ENCODE results near the gene LDLRAD4.

The LDLRAD4 gene

GRCh38 chr18:13440277-13441248, 222.0 kb downstream of the LDLRAD4 start:
- no peak for DNase-seq

DNA sequence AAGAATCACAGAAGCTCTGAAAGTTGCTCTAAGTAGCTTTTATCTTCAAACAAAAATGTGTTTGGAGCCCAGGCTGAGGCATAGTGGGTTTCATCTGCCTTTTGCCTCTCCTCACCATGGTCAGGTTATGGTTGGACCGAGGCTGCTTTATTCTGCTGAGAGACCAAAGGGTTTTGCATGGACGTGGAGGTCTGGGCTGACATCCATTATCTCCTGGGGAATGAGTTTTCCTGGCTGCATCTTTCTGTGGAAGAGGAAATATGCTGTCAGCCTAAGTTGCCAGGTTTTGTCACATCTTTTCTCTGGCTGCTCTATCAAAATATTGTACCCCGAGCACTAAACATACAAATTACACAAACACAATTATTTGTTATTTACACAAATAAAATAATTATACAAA, 223.2 kb downstream of the LDLRAD4 start:
- no peak for DNase-seq

DNA sequence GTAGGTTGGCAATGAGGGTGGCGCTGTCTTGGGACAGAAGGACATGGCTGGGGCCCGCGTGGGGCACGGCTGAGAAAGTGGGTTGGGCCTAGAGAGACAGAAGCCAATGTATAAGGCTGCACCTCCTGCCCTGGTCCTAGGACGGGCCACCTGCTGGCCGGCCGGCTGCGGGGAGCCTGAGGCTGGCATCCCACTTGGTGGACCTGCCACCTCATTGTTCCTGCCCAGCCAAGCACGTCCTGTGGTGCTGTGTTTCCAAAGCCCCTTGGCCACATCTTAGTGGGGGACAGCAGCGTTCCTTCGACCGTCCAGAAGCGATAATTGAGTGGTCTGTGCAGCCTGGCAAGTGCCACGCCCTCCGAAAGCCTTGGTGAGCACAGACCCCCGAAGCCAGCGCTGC, 223.9 kb downstream of the LDLRAD4 start:
- no peak for DNase-seq

GRCh38 chr18:13443552-13443951, 225.0 kb downstream of the LDLRAD4 start:
- DNase-seq: no peak

DNA sequence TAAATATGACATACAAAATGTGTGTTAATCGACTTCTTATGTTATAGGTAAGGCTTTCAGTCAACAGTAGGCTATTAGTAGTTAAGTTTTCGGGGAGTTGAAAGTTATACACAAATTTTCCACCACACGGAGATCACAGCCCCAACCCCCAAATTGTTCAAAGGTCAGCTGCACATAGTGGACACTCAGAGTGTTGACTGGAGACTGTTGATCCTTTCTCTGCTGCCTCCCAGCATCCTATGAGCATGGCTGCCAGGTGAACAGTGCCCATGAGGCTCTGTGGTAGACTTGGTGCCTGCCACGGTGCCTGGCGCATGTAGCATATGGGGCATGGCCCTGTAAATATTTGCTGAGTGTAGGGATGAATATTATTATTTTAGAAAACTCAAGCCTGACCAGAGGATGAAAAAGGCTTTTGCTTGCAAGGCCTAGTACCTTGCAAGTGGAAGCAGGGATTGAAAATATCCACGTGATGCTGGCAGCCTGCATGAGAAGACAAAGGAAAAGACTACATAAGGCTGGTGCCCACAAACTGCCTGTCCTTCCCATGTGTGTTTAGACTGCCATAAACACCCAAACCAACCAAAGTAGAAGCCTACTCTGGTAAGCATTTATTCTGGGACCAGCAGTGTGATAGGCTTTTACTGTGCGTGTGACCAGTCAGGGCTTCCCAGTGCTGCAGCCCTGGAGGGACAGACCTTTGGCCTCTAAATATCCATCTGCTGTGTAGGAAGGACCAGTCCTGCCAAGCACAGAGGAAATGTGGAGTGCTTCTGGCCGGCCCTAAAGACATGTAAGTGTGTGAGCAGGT, 226.1 kb downstream of the LDLRAD4 start:
- DNase-seq: no peak

GRCh38 chr18:13445241-13445897, 226.8 kb downstream of the LDLRAD4 start:
- no peak for DNase-seq

- no peak for DNase-seq
Observed at GRCh38 chr18:13446024-13446423, 227.5 kb downstream of the LDLRAD4 start.

DNA sequence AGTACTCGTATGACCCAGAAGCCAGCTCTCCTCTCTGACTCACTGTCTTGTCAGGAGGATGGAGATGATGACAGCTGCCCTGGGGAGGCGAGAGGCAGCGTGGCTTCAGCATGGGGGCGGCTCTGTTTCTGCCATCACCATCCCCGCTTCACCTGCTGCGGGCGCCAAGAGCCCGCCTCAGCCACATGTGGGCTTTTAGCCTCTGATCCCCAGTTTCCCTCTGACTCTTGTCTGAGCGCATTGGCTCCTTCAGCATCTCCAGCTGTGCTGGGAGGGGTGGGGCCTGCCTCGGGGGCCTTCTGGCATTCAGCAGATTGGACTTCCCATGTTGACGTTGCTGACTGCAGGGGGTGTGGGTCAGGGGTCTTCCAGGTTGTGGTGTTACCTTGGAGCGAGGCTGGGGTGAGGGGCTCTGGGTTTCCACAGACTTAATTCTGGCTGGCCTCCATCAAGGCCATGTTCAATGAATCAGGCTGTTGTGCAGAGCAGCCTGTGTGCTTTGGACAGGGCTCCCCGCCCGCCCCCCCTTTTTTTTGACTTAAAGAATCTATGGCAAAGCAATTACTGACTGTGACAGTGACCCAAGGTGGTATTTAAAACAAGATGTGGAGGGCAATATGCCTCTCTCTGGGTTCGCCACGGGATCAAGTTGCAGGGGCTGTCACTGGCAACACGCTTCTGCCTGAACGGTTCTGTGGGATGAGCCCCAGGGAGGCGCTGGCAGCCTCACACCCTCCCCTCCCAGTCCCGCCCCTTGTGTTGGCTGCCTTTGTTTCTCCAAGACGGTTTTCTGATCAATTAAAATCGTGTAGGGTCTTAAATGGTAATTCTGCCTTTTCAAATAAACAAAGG, 228.3 kb downstream of the LDLRAD4 start:
- no peak for DNase-seq

DNA sequence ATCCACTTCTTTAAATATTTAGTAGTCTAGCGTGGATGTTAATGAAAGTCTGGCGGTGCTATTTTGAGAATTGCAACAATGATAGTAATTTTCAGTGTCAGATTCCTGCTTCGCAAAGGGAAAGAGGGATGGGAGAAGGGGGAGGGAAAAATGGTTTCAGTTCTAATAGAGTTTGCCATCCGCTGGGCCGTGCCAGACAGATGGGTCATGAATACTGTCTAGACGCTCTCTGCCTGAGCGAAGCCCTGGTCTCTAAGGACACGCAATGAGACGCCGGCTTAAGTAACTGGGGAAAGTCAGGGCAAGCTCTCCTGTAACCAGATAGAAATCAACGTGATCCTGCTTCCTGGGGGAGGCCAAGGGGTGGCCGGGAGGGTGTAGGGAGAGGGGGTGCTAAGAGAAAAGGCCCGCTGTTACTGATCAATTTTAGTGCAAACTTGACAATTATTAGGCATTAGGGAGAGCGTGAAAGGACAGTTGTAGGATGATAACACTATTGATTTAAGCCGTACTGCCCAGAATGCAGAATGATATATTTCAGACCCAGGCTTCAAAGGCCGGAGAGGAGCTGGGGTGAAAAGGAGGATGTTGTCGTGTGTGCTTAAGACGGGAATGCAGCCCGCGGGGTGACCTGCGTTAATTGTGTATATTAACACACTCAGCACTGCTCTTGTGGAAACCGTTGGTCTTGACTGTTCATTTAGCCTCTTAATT, 229.2 kb downstream of the LDLRAD4 start:
- peak; percentile 47 for DNase-seq

GRCh38 chr18:13448335-13448795, 229.8 kb downstream of the LDLRAD4 start:
- no peak for DNase-seq

- no peak for DNase-seq
Observed at GRCh38 chr18:13449651-13450050, 231.1 kb downstream of the LDLRAD4 start.

DNA sequence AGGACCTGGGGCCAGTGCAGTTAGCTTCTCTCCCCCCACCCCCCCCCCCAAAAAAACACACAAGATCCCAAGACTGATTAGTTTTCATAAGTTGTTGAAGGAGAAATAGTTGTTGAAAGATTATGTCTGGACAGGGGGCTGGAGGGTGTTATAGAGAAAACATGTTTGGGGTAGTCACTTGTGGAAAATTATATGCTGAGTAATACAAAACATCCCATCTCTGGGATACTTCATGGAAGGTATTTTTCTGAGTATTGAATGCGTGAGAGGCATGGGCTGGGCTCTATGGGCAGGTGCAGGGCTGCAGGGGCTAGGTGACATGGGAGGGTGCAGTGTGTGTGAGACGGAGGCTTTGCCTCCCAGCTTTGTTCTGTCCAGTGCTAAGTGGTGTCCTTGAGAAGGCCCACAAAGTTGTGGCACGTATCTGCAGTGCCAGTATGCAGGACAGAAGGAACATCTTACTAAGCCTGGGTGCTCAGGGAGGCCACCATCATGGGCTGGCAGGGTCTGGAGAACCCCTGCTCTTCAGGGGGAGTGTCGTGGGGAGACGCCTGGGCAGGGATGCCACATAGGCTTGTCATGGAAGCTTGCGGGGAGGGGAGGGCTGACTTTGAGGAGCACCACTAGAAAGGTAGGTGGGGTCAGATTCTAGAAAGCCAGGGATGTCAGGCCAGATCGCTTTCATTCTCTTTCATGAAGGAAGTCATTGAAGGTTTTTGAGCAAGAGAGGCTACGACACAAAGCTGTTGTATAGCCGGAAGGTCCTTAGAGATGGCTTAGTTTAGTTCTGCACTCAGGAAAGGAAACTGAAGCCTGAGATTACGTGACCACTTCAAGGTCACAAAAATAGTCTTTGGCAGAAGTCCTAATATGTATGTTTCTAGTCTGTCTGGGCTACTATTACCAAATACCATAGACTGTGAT, 232.0 kb downstream of the LDLRAD4 start:
- no peak for DNase-seq

DNA sequence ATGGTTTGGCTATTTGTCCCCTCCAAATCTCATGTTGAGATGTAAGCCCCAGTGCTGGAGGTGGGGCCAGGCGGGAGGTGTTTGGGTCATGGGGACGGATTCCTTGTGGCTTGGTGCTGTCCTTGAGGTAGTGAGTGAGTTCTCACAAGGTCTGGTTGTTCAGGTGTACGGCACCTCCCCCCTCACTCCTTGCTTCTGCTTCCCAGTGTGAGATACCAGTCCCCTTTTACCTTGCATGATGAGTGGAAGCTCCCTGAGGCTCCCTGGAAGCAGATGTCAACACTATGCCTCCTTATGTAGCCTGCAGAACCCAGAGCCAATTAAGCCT, 232.6 kb downstream of the LDLRAD4 start:
- no peak for DNase-seq

GRCh38 chr18:13451661-13452387, 233.3 kb downstream of the LDLRAD4 start:
- no peak for DNase-seq

GRCh38 chr18:13452388-13452811, 233.8 kb downstream of the LDLRAD4 start:
- no peak for DNase-seq

GRCh38 chr18:13452871-13453680, 234.5 kb downstream of the LDLRAD4 start:
- DNase-seq: no peak

DNA sequence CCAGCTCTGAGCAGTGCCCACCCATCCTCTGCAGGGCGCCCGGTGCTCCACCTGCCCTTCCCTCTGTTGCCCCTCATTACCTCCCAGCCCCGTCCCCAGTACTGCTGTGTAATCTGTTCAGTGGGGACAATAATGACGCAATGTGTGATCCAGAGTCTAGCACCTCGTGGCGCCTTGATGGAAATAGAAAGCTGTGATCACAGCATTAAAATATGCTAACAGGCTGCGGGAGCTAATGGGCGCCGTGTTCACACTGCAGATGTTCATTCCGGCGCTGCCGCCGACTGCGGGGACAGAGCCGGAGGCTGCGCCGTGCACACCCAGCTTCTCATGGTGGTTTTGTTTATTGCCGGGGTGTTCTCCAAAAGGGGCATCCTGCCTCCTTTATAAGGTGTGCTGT, 235.2 kb downstream of the LDLRAD4 start:
- no peak for DNase-seq

DNA sequence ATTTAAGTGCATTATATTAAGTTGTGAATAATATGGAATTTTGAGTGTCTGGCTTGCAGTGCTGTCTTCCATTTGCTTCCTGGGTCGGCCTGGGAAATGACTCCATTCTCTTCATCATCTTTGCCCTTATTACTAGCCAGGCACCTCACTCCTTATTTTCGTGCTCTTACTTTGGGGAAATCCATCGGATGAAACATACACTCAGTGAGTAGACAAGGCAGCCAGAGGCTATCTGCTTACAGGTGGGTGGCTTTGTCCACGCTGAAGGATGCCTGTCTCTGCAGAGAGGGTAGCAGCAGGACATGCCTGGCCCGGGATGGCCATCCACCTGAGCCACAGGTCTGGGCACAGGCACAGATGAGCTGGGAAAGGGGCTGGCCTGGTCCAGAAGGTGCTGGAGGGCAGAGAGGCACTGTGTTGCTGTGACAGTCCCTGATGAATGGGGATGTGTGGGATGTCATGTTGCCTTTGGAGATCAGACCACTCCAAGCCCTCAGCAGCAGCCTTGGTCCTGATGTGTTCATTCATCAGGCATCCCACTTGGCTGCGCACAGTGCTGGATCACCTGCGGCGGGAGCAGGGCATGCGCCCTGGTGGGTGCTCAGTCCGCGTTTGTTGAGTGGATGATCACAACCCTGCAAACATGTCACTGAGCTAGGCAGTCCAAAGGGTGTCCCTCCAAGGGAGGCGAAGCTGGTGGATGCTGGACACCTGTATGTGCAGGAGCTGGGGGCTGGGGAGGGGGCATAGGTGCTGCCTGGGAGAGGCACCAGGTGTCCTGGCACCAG, 236.0 kb downstream of the LDLRAD4 start:
- DNase-seq: no peak
